Keratinocyte (primary cell): Measurements from ENCODE around the gene SUMO4. TPM values are rescaled to one million over a fixed set of nuclear protein-coding genes. Genes with fewer than 3 reads are reported as not detected.

Experiments
- DNase-seq: peaks from one replicate; pipeline ENCODE4 v3.0.0-alpha.2; 2011; ENCODE audit warnings: low read depth, missing footprints, low spot score
- FAIRE-seq: peaks from 2 replicates; lab custom pipeline; 2011; peaks lifted over from hg19 to GRCh38; lab: Jason Lieb, UNC
- H2AFZ ChIP-seq: 2 replicates; pipeline ENCODE4 v1.6.0; 2012; ENCODE audit warnings: low read length, control low read depth, inconsistent platforms; ENCODE audit not compliant: control insufficient read depth
- H3K27ac ChIP-seq: 2 replicates; pipeline ENCODE4 v1.5.1; 2011; ENCODE audit warnings: low read length; ENCODE audit not compliant: control insufficient read depth, insufficient read depth
- H3K27me3 ChIP-seq: 3 replicates; pipeline ENCODE4 v1.6.0; 2011; ENCODE audit warnings: low read length; ENCODE audit not compliant: control insufficient read depth, insufficient read depth; ENCODE audit errors: extremely low read depth
- H3K36me3 ChIP-seq, 2 experiments: 2 replicates in 1 of 2; 3 replicates in 1 of 2; pipeline ENCODE4 v1.5.1; 2011; ENCODE audit warnings: low read length in 2 of 2, mild to moderate bottlenecking in 1 of 2; ENCODE audit not compliant: control insufficient read depth in 2 of 2, insufficient read depth in 2 of 2; ENCODE audit errors: extremely low read depth in 1 of 2
- H3K4me1 ChIP-seq: 3 replicates; pipeline ENCODE4 v1.5.1; 2011; ENCODE audit warnings: low read length; ENCODE audit not compliant: control insufficient read depth, insufficient read depth; ENCODE audit errors: extremely low read depth
- H3K4me2 ChIP-seq: 3 replicates; pipeline ENCODE4 v1.6.0; 2011; ENCODE audit warnings: low read depth, low read length; ENCODE audit not compliant: control insufficient read depth, insufficient read depth; ENCODE audit errors: extremely low read depth
- H3K4me3 ChIP-seq, 3 experiments: fragments of 200-600 bp in 1 of 3; sonication (generic) in 1 of 3; 2 replicates in 2 of 3; 3 replicates in 1 of 3; pipeline ENCODE4 v1.5.1; 2011 to 2016; ENCODE audit warnings: low read length in 3 of 3, mild to moderate bottlenecking in 3 of 3, control low read depth in 2 of 3, inconsistent platforms in 1 of 3, low read depth in 1 of 3, mixed read lengths in 1 of 3, mixed run types in 1 of 3, moderate library complexity in 1 of 3; ENCODE audit not compliant: control insufficient read depth in 2 of 3, insufficient read depth in 2 of 3; ENCODE audit errors: extremely low read depth in 1 of 3
- H3K79me2 ChIP-seq: 2 replicates; pipeline ENCODE4 v1.6.0; 2012; ENCODE audit warnings: low read length; ENCODE audit not compliant: control insufficient read depth, insufficient read depth
- H3K9ac ChIP-seq: 3 replicates; pipeline ENCODE4 v1.6.0; 2011; ENCODE audit warnings: low read length; ENCODE audit not compliant: control insufficient read depth, insufficient read depth; ENCODE audit errors: extremely low read depth
- H3K9me1 ChIP-seq: 3 replicates; pipeline ENCODE4 v1.6.0; 2011; ENCODE audit warnings: low read length; ENCODE audit not compliant: control insufficient read depth, insufficient read depth; ENCODE audit errors: extremely low read depth
- H3K9me3 ChIP-seq: 2 replicates; pipeline ENCODE4 v1.5.1; 2012; ENCODE audit warnings: low read depth, low read length; ENCODE audit not compliant: control insufficient read depth
- H4K20me1 ChIP-seq: 3 replicates; pipeline ENCODE4 v1.6.0; 2011; ENCODE audit warnings: low read length; ENCODE audit not compliant: control insufficient read depth, insufficient read depth; ENCODE audit errors: extremely low read depth
- CTCF ChIP-seq, 3 experiments: IDR thresholded peaks in 1 of 3; conservative IDR thresholded peaks in 1 of 3; optimal IDR thresholded peaks in 1 of 3; 2 replicates in 2 of 3; 3 replicates in 1 of 3; pipeline versions ENCODE3 to v1.5.1; 2011; ENCODE audit warnings: low read length in 3 of 3, mild to moderate bottlenecking in 3 of 3, moderate library complexity in 2 of 3, control low read depth in 1 of 3, inconsistent platforms in 1 of 3; ENCODE audit not compliant: insufficient read depth in 2 of 3; ENCODE audit errors: extremely low read depth in 1 of 3
- EZH2 ChIP-seq: IDR thresholded peaks from one replicate; pipeline ENCODE4 v1.6.1; 2012; ENCODE audit warnings: inconsistent platforms, mild to moderate bottlenecking, low read length, moderate library complexity
- dilution Hi-C: fragments of 300-500 bp; cut with MboI; formaldehyde crosslinking; loops from one replicate; pipeline ENCODE4 v1.7.0; 2020; ENCODE audit warnings: low sequenced_read_pairs; ENCODE audit not compliant: extremely low pct_ligation_motif_present
- polyA plus RNA-seq, 5 experiments: library from polyadenylated mRNA; depleted of rRNA in 3 of 5; stranded (reverse) in 3 of 5; stranded (forward) in 1 of 5; unstranded in 1 of 5; fragments of >200 nt; gene quantifications; 1 replicate in 1 of 5; 2 replicates in 3 of 5; 3 replicates in 1 of 5; pipeline versions ENCODE4 v1.2.1 to v1.2.3, GENCODE V29; 2011 to 2012; ENCODE audit warnings: missing spikeins in 2 of 5, low read depth in 1 of 5, low replicate concordance in 1 of 5

Gene SUMO4
- polyA plus RNA-seq, 1 donor (not counting 4 experiments of a cell fraction or from before 2014, with no cell fraction given) = 0.09 TPM

- no peak overlapping the region for H3K4me2 ChIP-seq
- no peaks in the 10 kb centered on the region for H3K36me3 ChIP-seq
- FAIRE-seq = no peak
- dilution Hi-C loops = no loop called here
- H3K9me3 ChIP-seq = no peaks in the 10 kb centered on the region
- no peaks in the 10 kb centered on the region for H3K79me2 ChIP-seq
- no peak for DNase-seq
- no peaks in the 10 kb centered on the region for H3K9me1 ChIP-seq
- no peak overlapping the region for H3K9ac ChIP-seq
- H3K27ac ChIP-seq = no peak overlapping the region
- no peak for TF ChIP-seq EZH2
- no peak for TF ChIP-seq CTCF (optimal IDR thresholded peaks at IDR 0.05 in 1 of 3, IDR thresholded peaks at IDR 0.05 in 1 of 3, conservative IDR thresholded peaks at IDR 0.05 in 1 of 3; ENCODE audit: extremely low read depth in 1 of 3, insufficient read depth in 2 of 3, low read length in 3 of 3)
- no peaks in the 10 kb centered on the region for H3K27me3 ChIP-seq
- no peak overlapping the region for H2AFZ ChIP-seq
- no peaks in the 10 kb centered on the region for H4K20me1 ChIP-seq
- H3K4me1 ChIP-seq = no peaks in the 10 kb centered on the region
- no peak overlapping the region for H3K4me3 ChIP-seq
Measured at GRCh38 chr6:149433405-149433804, 33.3 kb downstream of the SUMO4 start.

- no peaks in the 10 kb centered on the region for H3K27me3 ChIP-seq
- H2AFZ ChIP-seq = no peak overlapping the region
- no peaks in the 10 kb centered on the region for H3K9me1 ChIP-seq
- H4K20me1 ChIP-seq = no peaks in the 10 kb centered on the region
- DNase-seq (no peak), FAIRE-seq (no peak)
- no peaks in the 10 kb centered on the region for H3K4me1 ChIP-seq
- H3K36me3 ChIP-seq = no peaks in the 10 kb centered on the region
- no peak overlapping the region for H3K4me2 ChIP-seq
- H3K9ac ChIP-seq = no peak overlapping the region
- no peaks in the 10 kb centered on the region for H3K9me3 ChIP-seq
- no peaks in the 10 kb centered on the region for H3K79me2 ChIP-seq
- dilution Hi-C loops = no loop called here
- no peak overlapping the region for H3K4me3 ChIP-seq
- no peak overlapping the region for H3K27ac ChIP-seq
- TF ChIP-seq EZH2 (no peak), CTCF (optimal IDR thresholded peaks at IDR 0.05 in 1 of 3, IDR thresholded peaks at IDR 0.05 in 1 of 3, conservative IDR thresholded peaks at IDR 0.05 in 1 of 3; ENCODE audit: extremely low read depth in 1 of 3, insufficient read depth in 2 of 3, low read length in 3 of 3) (no peak)
Measured at GRCh38 chr6:149433881-149434280, 33.8 kb downstream of the SUMO4 start.
